Activated CD8-positive, alpha-beta memory T cell treated with anti-CD3 and anti-CD28 coated beads, Interleukin-2, amount 50 U/mL, for 24 hours (primary cell): ENCODE results near the gene BABAM2.
"Not testable (repeated sequence)": the region's sequence is repeated elsewhere in the genome, so short reads cannot be mapped to it uniquely, and the experiment has no call there.

Experiments used
- DNase-seq: peaks from one replicate; pipeline ENCODE4 v3.0.0-alpha.2; 2020; ENCODE audit errors: extremely low read depth

Gene BABAM2

DNA sequence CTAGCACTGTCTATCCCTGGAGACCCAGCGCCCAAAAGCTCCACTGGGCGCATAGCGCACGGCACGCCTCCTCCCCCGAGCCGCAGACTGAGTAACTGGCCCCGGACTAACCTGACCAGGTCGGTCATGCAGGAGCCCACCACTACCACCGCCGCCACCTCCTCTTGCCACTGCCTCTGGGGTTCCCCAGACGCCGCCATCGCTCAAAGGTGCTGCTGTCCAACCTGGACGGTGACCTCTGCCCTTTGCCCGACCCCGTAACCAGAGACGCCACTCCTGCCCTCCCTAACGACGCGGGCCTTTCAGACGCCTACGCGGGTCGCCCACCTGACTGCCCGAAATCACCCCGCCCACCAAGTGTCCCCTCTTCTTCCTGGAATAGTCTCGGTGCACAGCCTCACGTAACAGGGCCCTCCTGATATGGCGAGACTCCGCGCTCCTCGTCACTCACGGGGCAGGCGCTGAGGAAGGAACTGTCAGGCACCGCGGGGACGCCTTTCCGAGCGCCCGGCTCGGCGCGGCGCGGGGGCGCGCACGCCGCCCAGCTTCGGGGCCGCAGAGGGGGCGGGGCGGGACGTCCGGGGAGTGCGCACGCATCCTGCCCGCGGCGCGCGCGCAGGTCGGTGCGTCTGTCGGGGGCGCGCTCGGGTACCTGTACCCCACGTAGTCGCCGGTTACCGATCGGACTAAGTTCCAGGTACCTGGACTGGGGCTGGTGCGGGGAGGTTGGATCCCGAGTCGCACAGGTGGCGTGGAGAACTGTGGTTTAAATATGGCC lies at the start of gene BABAM2, which contains the start of gene RBKS:
Gene BABAM2, plus strand, starts transcription at position 584 of the 778 bp plus-strand sequence. CDS start 3,828 bp downstream, outside the sequence.
Gene RBKS, minus strand, starts transcription at position 242 of the 778 bp plus-strand sequence. Its CDS starts 42 bp downstream, at position 200.
- DNase-seq = peak; percentile 66

DNA sequence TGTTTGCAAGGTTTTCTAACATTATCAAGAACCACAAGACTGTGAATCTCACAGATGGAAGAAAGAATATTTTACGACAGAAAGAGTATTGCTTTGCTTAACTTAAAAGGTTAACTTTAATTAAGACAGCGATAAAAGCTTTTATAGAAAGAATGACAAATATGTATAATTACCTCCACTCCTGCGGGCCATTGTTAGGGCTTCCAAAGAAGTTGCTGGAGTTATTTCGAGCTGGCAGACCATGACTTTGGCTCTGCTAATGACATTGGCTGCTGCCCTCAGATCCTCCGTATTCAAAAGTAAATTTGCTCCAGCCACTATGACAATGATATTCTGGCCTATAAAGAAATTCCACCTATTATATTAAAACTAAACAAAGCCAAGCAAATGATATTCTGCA lies 47.6 kb upstream of the BABAM2 start:
- no peak for DNase-seq

DNA sequence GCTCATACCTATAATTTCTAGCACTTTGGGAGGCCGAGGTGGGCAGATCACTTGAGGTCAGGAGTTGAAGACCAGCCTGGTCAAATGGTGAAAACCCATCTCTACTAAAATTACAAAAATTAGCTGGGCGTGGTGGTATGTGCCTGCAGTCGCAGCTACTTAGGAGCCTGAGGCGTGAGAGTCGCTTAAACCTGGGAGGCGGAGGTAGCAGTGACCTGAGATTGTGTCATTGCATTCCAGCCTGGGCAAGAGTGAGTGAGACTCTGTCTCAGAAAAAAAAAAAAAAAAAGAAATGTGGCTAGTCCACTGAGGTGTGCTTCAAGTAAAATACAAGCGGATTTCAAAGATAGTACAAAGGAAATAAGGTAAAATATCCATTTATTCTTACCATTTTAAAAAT lies 46.5 kb upstream of the BABAM2 start:
- no peak for DNase-seq

DNA sequence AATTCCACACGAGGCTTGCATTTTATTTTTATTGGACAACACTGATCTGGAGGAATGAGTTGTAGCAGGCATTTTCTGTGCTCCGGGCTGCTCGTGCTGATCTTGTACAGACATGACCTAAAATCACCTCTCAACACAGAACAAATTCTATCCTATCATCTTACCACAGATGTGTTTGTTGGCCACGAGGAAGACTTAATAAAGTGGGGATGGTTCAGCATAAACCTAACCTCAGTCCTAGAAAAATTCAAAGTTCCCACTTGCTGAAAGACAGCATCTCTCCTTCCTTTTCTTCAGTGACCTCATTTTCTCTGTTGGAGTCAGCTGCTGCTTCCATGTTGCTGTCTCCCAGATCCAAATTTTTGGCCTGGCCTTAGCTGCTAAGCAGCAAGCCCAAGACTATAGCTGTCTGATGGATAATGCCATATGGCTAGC lies 45.7 kb upstream of the BABAM2 start:
- DNase-seq = no peak

DNA sequence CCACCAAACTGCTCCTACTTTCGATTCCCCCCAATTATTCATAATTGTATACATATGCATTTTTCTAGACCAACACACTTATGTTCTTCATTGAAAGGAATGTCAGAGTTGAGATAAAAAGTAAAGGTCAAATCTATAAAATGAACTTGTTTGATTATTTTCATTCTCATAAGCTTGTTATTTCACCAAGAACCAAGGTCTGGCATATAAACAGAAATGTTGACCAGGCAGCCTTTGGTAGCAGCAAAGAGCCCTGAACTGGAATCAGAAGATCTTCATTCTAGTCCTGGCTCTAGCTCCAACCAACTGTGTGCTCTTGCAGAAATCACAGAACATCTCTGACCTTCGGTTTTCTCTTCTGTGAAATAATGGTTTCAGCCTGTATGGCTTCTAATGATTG lies 43.2 kb upstream of the BABAM2 start:
- no peak for DNase-seq

DNA sequence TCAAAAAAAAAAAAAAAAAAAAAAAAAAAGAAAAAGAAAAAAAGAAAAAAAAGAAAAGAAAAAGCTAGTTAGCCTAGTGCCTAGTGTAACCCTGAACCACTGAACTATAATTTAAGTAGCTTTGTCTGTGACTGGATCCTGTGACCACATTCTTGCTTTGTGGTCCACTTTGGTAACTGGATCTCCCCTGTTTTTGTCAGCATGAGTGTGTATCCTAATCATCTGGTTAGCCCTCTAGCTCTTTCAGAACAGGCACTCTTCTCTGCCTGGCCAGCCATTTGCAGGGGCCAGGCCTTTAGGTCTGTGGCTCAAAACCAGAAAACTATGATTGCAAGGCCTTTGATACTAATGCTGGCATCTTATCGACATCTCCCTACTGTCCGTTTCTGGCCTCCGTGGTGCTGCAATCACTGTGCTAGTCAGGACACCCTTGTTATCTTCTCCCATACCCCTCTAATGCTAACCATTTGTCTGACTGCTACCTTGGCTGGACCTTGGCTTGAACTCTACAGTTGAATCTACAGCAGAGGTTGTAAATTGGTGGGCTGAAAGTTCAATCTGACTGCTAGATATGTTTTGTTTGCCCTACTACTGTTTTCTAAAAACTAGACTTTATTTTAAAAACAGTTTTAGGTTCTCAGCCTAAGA lies 40.8 kb upstream of the BABAM2 start:
- no peak for DNase-seq

DNA sequence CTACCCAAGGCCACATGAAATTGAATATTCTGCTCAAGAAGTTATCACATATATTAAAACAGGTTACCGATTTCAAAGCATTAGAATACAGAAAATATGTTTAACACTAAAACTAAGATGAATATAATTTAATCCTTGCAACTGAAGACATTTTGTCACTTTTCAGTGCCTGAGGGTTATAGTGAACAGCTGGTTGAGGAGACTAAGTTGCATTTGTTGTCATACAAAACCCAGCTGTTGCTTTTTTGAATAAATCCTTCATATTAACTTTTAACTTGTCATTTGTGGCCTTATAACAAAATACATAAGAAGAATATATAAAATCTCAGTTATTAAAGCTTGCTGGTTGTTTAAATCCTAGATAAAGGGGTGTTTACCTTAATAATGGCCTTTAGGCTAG lies 37.8 kb upstream of the BABAM2 start:
- no peak for DNase-seq

DNA sequence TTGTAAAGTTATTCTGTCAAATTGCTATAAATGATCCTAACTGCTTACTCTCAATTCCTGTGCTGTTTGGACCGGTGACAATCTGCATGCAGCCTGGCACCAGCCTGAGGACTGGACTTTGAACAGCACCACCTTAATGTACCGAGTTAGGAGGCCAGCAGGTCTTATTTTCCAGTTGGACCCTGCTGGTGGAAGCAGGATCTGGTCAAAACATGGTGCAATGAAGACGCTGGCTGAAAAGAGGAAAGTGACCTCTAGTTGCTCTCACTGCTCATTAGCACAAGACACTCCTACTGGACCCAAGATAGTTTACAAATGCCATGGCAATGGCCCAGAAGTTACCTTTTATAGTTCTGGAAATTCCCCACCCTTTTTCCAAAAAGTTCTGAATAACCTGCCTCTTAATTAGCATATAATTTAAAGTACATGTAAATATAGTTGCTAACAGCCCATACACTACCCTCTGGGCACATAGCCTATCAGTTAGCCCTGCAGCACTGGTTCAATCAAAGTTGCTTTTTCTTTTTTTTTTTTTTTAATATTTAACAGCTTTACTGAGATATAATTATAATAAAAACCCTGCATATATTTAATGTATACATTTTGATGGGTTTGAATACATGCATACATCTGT lies 36.2 kb upstream of the BABAM2 start:
- no peak for DNase-seq

DNA sequence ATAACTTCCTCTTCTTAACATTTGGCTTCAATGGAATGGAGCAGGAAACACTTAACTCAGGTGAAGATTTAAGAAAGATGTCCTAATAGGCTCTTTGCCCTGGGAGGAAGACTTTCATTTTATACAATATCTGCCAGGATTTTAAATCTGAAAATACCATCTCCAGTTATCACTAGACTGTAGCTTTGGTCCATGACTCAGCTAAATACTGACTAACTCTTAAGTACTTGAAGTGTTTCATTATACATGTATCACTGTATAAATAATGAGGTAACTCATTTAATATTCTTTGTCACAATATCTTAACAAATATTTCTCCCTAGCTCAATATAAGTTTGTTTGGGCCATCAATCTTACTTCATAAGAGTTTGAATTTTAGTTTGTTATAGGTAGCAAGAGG lies 35.1 kb upstream of the BABAM2 start:
- DNase-seq = no peak

DNA sequence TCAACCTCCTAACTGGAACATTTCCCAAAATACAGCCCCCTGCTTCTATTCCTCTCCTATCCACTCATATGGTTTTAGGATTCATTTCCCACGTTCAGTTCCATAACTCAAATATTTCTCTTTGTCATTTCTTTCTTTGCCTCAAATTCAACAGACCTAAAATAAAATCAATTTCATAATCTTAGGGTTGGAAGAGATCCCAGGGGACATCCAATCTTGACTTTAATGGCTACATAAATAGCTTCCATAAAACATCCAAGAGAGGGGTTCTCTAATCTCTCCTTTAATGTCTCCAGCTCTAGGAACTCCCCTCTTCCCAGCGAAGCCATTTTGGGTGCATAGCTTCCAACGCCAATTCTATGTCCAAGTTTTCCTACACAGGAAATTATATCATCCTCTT lies 34.1 kb upstream of the BABAM2 start:
- DNase-seq = no peak

DNA sequence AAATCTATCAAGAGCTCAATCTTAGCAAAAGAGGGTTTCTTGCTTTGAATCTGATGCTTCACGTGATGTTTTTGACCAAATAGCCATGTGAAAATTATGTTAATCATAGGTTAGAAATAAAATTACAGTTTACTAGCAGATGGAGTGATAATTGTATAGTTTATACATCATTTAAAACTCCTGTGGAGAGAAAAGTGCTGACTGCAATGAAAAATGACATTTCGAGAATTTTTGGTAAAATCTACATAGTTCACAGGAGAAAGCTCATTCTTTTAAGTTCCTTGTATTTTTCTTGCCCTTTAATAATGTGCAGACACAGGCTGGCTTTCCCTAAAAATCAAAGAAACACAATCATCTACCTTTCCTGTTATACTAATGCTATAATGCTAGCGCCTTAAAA lies 33.6 kb upstream of the BABAM2 start:
- no peak for DNase-seq

DNA sequence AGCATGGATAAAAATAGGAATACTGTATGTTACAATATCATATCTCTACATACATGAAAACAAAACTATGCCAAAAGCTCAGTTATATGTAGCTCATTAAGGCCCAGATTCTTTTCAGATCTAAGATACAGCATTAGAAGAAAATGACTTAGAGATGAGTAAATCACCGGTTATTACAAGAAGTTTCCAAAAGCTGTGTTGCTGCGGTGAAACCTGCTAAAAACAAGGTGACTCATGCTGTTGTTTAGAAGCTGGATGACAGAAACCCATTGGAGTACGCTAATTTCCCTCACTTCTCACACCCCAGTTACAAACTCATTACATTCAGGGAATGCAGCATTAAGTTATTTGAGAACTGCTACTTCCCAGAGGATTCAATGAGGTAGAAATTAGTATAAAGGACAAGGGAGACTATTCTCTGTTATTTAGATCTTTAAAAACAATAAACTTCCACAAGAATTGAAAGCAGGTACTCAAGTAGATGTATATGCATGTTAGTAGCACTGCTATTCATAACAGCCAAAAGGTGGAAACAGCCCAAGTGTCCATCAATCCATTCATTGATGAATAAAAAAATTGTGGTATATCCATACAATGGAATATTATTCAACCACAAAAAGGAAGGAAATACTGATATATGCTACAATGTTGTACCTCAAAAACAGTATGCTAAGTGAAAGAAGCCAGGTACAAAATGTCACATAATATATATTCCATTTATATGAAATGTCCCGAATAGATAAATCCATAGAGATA lies 32.9 kb upstream of the BABAM2 start:
- DNase-seq = no peak

DNA sequence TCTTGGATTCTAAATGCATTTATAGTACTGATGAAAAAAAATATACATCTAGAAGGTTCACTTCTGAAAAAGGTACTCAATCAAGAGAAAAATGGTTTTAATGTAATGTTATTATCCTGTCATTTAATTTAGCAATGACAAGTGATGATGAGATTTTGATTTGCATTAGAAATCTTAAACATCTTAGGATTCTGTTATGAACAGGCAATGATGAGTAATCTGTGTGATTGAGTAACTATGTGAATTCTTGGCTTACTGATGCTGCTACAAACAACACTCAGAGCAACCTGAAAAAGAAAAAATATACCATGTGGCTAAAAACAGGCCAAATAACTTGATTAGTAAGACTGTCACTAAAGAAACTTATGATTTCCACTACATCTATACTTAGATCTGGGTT lies 30.4 kb upstream of the BABAM2 start:
- no peak for DNase-seq

DNA sequence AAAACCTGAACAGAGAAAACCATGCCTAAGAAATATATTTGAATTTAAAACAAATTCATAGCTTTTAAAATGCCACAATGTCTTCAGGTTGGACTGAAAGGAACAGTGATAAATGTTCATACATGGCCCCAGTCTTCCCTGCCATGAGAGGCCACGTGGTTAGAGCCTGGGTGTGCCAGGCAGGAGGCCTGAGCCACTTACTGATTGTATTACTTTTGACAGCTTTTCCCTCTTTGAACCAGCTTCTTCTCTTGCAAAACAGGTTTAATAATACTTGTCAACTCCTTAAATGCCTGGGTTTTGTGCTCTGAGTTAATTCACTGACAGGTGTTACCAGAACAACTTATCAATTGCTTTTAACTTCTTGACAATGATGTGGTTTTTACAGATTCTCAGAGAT lies 27.4 kb upstream of the BABAM2 start:
- DNase-seq = no peak

DNA sequence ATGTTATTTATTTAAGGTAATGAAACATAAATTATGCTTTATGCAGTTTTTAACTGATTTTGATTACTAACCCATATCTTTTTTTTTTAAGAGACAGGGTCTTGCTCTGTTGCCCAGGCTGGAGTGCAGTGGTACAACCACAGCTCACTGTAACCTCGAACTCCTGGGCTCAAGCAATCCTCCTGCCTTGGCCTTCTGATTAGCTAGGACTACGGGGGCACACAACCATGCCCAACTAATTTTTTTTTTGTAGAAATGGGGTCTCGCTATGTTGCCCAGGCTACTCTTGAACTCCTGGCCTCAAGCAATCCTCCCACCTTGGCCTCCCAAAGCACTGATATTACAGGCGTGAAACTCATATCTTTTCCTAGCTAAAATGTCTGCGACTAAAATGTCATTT lies 26.6 kb upstream of the BABAM2 start:
- not testable (repeated sequence) for DNase-seq

DNA sequence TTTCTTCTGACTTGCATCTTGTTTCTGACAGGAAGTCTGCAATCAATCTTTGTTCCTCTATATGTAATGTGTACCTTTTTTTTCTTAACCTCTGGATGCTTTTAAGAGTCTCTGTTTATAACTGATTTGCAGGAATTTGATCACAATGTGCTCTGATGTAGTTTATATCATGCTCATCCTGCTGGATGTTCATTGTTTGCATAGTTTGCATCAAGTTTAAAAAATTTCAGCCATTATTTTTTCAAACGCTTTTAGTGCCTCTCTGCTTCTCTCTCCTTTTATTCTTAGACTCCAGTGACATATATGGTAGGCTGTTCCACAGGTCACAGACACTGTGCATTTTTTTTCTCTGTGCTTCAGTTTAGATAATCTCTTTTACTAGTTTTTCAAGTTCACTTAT lies 24.3 kb upstream of the BABAM2 start:
- DNase-seq = no peak

DNA sequence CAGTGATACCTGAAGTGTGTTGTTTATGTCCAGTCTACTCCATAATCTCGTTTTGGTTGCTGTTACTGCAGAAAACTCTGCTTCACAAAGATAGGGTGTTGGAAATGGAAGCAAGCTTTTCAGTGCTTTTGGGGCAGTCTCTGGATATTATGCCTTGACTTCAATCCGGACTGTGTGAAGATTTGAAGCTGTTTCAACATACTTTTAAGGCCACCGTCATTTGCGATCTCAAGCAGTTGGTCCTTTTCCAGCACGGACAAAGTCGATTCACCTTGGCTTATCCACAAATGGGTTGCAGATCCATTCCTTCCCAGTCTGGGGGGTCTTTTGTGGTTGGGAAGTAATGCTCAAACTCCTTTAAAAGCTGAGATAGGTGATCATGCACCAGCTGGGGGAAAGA lies 20.8 kb upstream of the BABAM2 start:
- no peak for DNase-seq

DNA sequence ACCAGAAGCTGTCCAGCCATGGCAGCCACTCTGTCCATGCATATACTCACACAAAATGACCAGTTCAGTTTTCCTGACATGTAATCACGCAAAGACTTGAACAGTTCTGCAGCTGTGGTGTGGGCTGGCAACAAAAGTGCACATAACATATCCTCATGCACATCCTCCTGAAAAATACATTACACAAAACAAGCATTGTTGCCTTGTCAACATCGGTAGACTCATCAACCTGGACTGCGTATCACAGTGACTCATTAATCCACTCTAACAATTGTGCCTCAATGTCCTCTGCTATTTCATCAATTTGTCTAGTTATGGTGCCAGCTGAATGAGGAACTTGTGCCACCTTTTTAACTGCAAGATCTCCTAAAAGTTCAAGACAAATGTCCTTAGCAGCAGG lies 19.8 kb upstream of the BABAM2 start:
- DNase-seq = no peak

DNA sequence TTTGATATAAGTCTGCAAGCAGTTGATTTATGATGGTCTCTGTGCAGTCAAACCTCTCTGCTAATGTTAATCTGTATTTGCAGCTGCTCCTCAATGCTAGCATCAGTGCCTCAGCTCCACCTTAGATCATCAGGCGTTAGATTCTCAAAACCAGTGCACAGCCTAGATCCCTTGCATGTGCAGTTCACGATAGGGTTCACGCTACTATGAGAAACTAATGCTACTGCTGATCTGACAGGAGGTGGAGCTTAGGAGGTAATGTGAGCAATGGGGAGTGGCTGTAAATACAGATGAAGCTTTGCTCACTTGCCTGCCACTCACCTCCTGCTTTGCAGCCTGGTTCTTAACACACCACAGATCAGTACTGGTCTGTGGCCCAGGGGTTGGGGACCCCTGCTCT lies 18.7 kb upstream of the BABAM2 start:
- no peak for DNase-seq

DNA sequence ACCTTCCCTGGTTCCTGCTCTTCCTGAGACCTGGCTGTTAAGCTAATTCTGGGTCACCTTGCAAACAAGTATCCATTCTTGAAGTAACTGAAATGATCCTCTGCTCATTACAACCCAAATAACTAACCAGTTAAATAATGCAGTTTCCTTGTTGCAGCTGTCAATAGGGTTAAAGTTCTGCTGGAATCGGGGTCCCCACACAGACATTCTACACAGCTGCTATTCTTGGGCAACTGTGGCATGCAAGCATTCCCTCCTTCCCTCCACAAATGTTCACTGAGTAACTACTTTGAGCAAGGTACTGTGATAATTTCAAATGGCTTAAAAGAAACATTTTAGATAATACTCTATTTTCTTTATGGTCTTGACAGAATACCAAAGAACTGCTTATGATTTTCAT lies 17.4 kb upstream of the BABAM2 start:
- DNase-seq = no peak

DNA sequence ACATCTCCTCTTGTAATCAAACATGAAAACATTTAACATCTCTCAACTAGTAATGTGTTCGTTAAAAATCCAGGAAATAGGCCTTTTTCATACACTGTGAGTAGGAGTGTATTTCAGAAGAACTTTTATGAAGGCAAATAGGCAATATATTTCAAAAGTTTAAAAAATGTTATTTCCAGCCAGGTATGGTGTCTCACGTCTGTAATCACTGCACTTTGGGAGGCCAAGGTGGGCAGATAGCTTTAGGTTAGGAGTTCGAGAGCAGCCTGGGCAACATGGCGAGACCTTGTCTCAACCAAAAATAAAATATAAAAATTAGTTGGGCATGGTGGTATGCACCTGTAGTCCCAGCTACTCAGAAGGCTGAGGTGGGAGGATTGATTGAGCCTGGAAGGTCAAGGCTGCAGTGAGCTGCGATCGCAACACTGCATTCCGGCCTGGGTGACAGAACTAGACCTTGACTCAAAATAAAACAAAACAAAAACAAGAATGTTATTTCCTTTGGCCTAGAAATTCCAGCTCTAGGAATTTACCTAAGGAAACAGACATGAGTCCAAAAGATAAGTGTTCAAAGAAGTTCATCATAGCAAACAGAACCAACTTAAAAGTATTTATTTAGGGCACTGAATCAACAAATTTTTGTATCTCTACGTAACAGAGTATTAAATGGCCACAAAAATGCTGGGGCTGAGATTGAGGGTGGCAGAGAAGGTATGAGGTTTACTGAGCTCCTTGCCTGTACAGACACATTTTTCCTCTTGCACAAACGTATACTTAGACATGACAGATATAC lies 15.2 kb upstream of the BABAM2 start:
- DNase-seq = no peak
